Measurements from ENCODE around the gene CUTA. TPM values are rescaled to one million over a fixed set of nuclear protein-coding genes. Genes with fewer than 3 reads are reported as not detected.

Gene CUTA
- total and polyA plus RNA-seq, 2 of the 13 experiments (the other 11 are each of a cell fraction or from before 2014, with no cell fraction given) = 170 to 180 TPM

- TF ChIP-seq ZNF407 (CRISPR knock-in tag; IDR thresholded peaks at IDR 0.05; ENCODE audit: not compliant biosample characterization) (no peak), TCF7L2 (IDR thresholded peaks at IDR 0.05; ENCODE audit: low read depth, low read length) (no peak), TRAFD1 (CRISPR knock-in tag; IDR thresholded peaks at IDR 0.05; ENCODE audit: borderline replicate concordance) (no peak), ZNF354B (CRISPR knock-in tag; IDR thresholded peaks at IDR 0.05) (no peak), MIER3 (CRISPR knock-in tag; IDR thresholded peaks at IDR 0.05; ENCODE audit: borderline replicate concordance) (peak; percentile 42; the same call in 1 of the 2 replicates), MXD3 (CRISPR knock-in tag; IDR thresholded peaks at IDR 0.05) (0 out of 2 replicates have a peak, but pooled peaks have one; percentile 53), EHMT2 (IDR thresholded peaks at IDR 0.05; ENCODE audit: borderline replicate concordance, low read depth, low read length) (no peak), TCF12 (IDR thresholded peaks at IDR 0.05) (no peak), TCF12 (CRISPR knock-in tag; IDR thresholded peaks at IDR 0.05) (no peak), ZNF616 (CRISPR knock-in tag; IDR thresholded peaks at IDR 0.05; ENCODE audit: low read depth) (no peak), UBTF (CRISPR knock-in tag; IDR thresholded peaks at IDR 0.05) (peak; percentile 58), DZIP1 (CRISPR knock-in tag; IDR thresholded peaks at IDR 0.05) (no peak)
Measured at GRCh38 chr6:33425668-33426577, 8.0 kb upstream of the CUTA start (continued).

Measured in HepG2 (cell line).